GM23338 (cell line): ENCODE data around the gene PRKAR1B. TPM values are rescaled to one million over a fixed set of nuclear protein-coding genes. Genes with fewer than 3 reads are reported as not detected.

Source experiments
- ATAC-seq: fragments of 200-7000 bp; cut with Tn5 transposase; 3 replicates; pipeline ENCODE4 v1.9.1; 2020
- DNase-seq: peaks from one replicate; pipeline ENCODE4 v3.0.0-alpha.2; 2015; ENCODE audit warnings: low spot score
- H2AFZ ChIP-seq: fragments of 200-600 bp; sonication (generic); 2 replicates; pipeline ENCODE4 v1.8.0; 2016; ENCODE audit warnings: antibody characterized with exemption, mild to moderate bottlenecking, moderate library complexity
- H3F3A ChIP-seq: fragments of 200-600 bp; sonication (generic); replicated peaks from 2 replicates; pipeline ENCODE4 v1.8.0; 2017; ENCODE audit warnings: antibody characterized with exemption, mixed run types, low read depth
- H3K27ac ChIP-seq: fragments of 200-600 bp; sonication (generic); 2 replicates; pipeline ENCODE4 v1.6.1; 2016; ENCODE audit warnings: low read depth
- H3K27me3 ChIP-seq: fragments of 200-600 bp; sonication (generic); 2 replicates; pipeline ENCODE4 v1.8.0; 2016; ENCODE audit warnings: mild to moderate bottlenecking, mixed run types, moderate library complexity; ENCODE audit not compliant: insufficient read depth
- H3K36me3 ChIP-seq: fragments of 200-600 bp; sonication (generic); 2 replicates; pipeline ENCODE4 v1.8.0; 2016; ENCODE audit warnings: mild to moderate bottlenecking; ENCODE audit not compliant: insufficient read depth
- H3K4me1 ChIP-seq: fragments of 200-600 bp; sonication (generic); 2 replicates; pipeline ENCODE4 v1.8.0; 2016; ENCODE audit warnings: mild to moderate bottlenecking, moderate library complexity; ENCODE audit not compliant: insufficient read depth
- H3K4me2 ChIP-seq: fragments of 200-600 bp; sonication (generic); 2 replicates; pipeline ENCODE4 v1.7.1; 2017; ENCODE audit warnings: mixed run types
- H3K4me3 ChIP-seq: fragments of 200-600 bp; sonication (generic); 2 replicates; pipeline ENCODE4 v1.6.1; 2016; ENCODE audit warnings: mixed run types
- H3K79me2 ChIP-seq: fragments of 200-600 bp; sonication (generic); replicated peaks from 2 replicates; pipeline ENCODE4 v1.8.0; 2017; ENCODE audit warnings: mild to moderate bottlenecking; ENCODE audit not compliant: insufficient read depth
- H3K9me2 ChIP-seq: fragments of 200-600 bp; sonication (generic); 2 replicates; pipeline ENCODE4 v1.8.0; 2017; ENCODE audit not compliant: insufficient read depth
- H4K20me1 ChIP-seq: fragments of 200-600 bp; sonication (generic); replicated peaks from 2 replicates; pipeline ENCODE4 v1.8.0; 2017; ENCODE audit warnings: mild to moderate bottlenecking; ENCODE audit not compliant: insufficient read depth
- H3K27ac Mint-ChIP-seq: 2 replicates; pipeline ENCODE4 v1.8.0; 2020; ENCODE audit warnings: inconsistent platforms, mild to moderate bottlenecking, moderate library complexity, mixed read lengths
- H3K27me3 Mint-ChIP-seq: 3 replicates; pipeline ENCODE4 v1.8.0; 2022; ENCODE audit warnings: low read depth, mild to moderate bottlenecking, moderate library complexity, mixed read lengths, inconsistent platforms; ENCODE audit not compliant: insufficient read depth, poor library complexity
- H3K36me3 Mint-ChIP-seq: 3 replicates; pipeline ENCODE4 v1.8.0; 2021; ENCODE audit warnings: low read depth, mild to moderate bottlenecking, inconsistent platforms, moderate library complexity, mixed read lengths
- H3K4me1 Mint-ChIP-seq: 3 replicates; pipeline ENCODE4 v1.8.0; 2020; ENCODE audit warnings: mild to moderate bottlenecking, inconsistent platforms, mixed read lengths
- H3K4me3 Mint-ChIP-seq: 3 replicates; pipeline ENCODE4 v1.8.0; 2021; ENCODE audit warnings: moderate library complexity, mild to moderate bottlenecking, inconsistent platforms, mixed read lengths
- H3K9me3 Mint-ChIP-seq: 3 replicates; pipeline ENCODE4 v1.8.0; 2020; ENCODE audit warnings: moderate library complexity, mild to moderate bottlenecking, inconsistent platforms, mixed read lengths
- CREB1 ChIP-seq: fragments of 250-450 bp; sonication (Bioruptor Pico); IDR thresholded peaks from 2 replicates; pipeline ENCODE4 v1.5.0; 2020; ENCODE audit warnings: low read depth, mild to moderate bottlenecking, moderate library complexity
- EZH2 ChIP-seq: fragments of 200-600 bp; sonication (generic); IDR thresholded peaks from one replicate; pipeline ENCODE4 v1.8.0; 2017; ENCODE audit warnings: antibody characterized with exemption, mild to moderate bottlenecking, low read depth; ENCODE audit not compliant: unreplicated experiment
- EZH2phosphoT487 ChIP-seq: fragments of 200-600 bp; sonication (generic); IDR thresholded peaks from one replicate; pipeline ENCODE4 v1.8.1; 2018; ENCODE audit warnings: antibody characterized with exemption; ENCODE audit not compliant: unreplicated experiment
- NANOG ChIP-seq: IDR thresholded peaks from 2 replicates; pipeline ENCODE4 v1.6.1; 2016; ENCODE audit warnings: antibody characterized with exemption, borderline replicate concordance
- POLR2AphosphoS5 ChIP-seq: IDR thresholded peaks from 2 replicates; pipeline ENCODE4 v1.6.1; 2016; ENCODE audit warnings: antibody characterized with exemption, low read depth
- STAT1 ChIP-seq: IDR thresholded peaks from one replicate; pipeline ENCODE4 v1.6.1; 2016; ENCODE audit warnings: antibody characterized with exemption; ENCODE audit not compliant: unreplicated experiment
- ZNF114 ChIP-seq: fragments of 250-450 bp; sonication (Bioruptor Pico); IDR thresholded peaks from 2 replicates; pipeline ENCODE4 v1.5.0; 2020; ENCODE audit warnings: mild to moderate bottlenecking, moderate library complexity
- ZNF331 ChIP-seq: fragments of 250-450 bp; sonication (Bioruptor Pico); IDR thresholded peaks from 2 replicates; pipeline ENCODE4 v1.5.0; 2020; ENCODE audit warnings: low read depth, mild to moderate bottlenecking, moderate library complexity
- polyA plus RNA-seq: library from polyadenylated mRNA; unstranded; fragments of >200 nt; fragmentation: Nextera tagmentation; extraction: Ambion mirVana; gene quantifications from 2 replicates; pipeline ENCODE4 v1.2.1, GENCODE V29; 2016
- total RNA-seq: library from RNA; depleted of rRNA; stranded (reverse); fragments of >200 nt; shearing (Covaris generic); gene quantifications from 2 replicates; pipeline ENCODE4 v1.2.3, GENCODE V29; 2014
- TF ChIP-seq, protein P1 (sequence below): IDR thresholded peaks from 2 replicates; pipeline ENCODE4 v1.6.1; 2016; ENCODE audit warnings: antibody characterized with exemption
- TF ChIP-seq, protein P2 (sequence below), 2 experiments: fragments of 200-600 bp in 1 of 2; sonication (generic) in 1 of 2; conservative IDR thresholded peaks; 2 replicates each; pipeline versions ENCODE4 v1.5.1 to v1.6.1; 2016 to 2017; ENCODE audit warnings: antibody characterized with exemption in 2 of 2, low read depth in 2 of 2, mild to moderate bottlenecking in 2 of 2, moderate library complexity in 1 of 2
- TF ChIP-seq, protein P3 (sequence below): fragments of 250-450 bp; sonication (Bioruptor Pico); IDR thresholded peaks from 2 replicates; pipeline ENCODE4 v1.5.0; 2020; ENCODE audit warnings: mild to moderate bottlenecking, moderate library complexity

PRKAR1B gene
- total and polyA plus RNA-seq, 2 experiments from 2014 or later: 35.7 to 36.7 TPM

DNA sequence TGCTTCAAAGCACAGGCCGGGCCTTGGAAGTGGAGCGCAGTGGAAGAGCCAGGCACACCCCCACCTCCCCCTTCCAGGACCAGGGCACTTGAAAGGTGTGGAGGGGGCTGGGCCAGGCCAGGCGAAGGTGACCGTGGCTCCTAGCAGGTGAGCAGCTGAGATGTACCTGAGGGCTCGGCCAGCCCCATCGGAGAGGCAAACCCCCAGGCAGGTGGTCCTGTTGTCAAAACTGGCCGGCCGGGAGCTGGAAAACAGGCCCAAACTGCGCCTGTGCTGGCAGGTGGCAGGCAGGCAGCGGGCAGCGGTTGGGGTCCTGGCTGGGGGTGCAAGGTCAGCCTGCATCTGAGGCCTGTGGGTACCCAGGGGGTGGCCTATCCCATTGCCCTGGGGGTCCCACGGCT, 97.0 kb downstream of the PRKAR1B start (continued):
- TF ChIP-seq POLR2AphosphoS5: no peak
- no peak for TF ChIP-seq EZH2
- no peak for TF ChIP-seq EZH2phosphoT487
- TF ChIP-seq ZNF114 (CRISPR knock-in tag): no peak
- TF ChIP-seq, protein P1, sequence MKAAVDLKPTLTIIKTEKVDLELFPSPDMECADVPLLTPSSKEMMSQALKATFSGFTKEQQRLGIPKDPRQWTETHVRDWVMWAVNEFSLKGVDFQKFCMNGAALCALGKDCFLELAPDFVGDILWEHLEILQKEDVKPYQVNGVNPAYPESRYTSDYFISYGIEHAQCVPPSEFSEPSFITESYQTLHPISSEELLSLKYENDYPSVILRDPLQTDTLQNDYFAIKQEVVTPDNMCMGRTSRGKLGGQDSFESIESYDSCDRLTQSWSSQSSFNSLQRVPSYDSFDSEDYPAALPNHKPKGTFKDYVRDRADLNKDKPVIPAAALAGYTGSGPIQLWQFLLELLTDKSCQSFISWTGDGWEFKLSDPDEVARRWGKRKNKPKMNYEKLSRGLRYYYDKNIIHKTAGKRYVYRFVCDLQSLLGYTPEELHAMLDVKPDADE: no peak
- TF ChIP-seq, protein P2, sequence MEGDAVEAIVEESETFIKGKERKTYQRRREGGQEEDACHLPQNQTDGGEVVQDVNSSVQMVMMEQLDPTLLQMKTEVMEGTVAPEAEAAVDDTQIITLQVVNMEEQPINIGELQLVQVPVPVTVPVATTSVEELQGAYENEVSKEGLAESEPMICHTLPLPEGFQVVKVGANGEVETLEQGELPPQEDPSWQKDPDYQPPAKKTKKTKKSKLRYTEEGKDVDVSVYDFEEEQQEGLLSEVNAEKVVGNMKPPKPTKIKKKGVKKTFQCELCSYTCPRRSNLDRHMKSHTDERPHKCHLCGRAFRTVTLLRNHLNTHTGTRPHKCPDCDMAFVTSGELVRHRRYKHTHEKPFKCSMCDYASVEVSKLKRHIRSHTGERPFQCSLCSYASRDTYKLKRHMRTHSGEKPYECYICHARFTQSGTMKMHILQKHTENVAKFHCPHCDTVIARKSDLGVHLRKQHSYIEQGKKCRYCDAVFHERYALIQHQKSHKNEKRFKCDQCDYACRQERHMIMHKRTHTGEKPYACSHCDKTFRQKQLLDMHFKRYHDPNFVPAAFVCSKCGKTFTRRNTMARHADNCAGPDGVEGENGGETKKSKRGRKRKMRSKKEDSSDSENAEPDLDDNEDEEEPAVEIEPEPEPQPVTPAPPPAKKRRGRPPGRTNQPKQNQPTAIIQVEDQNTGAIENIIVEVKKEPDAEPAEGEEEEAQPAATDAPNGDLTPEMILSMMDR (conservative IDR thresholded peaks at IDR 0.05; ENCODE audit: low read depth in 2 of 2): no peak
- no peak for TF ChIP-seq STAT1

- H3K79me2 ChIP-seq: peaks cover 37% of the 10 kb centered on the region
- no peak overlapping the region for H3K4me3 ChIP-seq
- no peaks in the 10 kb centered on the region for H3K9me2 ChIP-seq
- ATAC-seq (no peak), DNase-seq (no peak)
- H2AFZ ChIP-seq: no peak overlapping the region
- no peak overlapping the region for H3K27ac ChIP-seq
- H3K4me2 ChIP-seq: no peak overlapping the region
- H3K27ac Mint-ChIP-seq: no peak overlapping the region
- no peaks in the 10 kb centered on the region for H4K20me1 ChIP-seq
- peaks cover 7% of the 10 kb centered on the region; the same call in 1 of the 2 replicates for H3K36me3 ChIP-seq
- peaks cover 26% of the 10 kb centered on the region for H3K9me3 Mint-ChIP-seq
- no peak overlapping the region for H3K4me3 Mint-ChIP-seq
- H3F3A ChIP-seq: no peaks in the 10 kb centered on the region
- H3K4me1 ChIP-seq: no peaks in the 10 kb centered on the region
- H3K4me1 Mint-ChIP-seq: no peaks in the 10 kb centered on the region
- no peaks in the 10 kb centered on the region for H3K27me3 ChIP-seq
- H3K27me3 Mint-ChIP-seq: peaks cover 6% of the 10 kb centered on the region
- H3K36me3 Mint-ChIP-seq: peaks cover 35% of the 10 kb centered on the region
- no peak for TF ChIP-seq EZH2
- no peak for TF ChIP-seq ZNF331
- TF ChIP-seq EZH2phosphoT487: no peak
- no peak for TF ChIP-seq ZNF114 (CRISPR knock-in tag)
- TF ChIP-seq, protein P3, sequence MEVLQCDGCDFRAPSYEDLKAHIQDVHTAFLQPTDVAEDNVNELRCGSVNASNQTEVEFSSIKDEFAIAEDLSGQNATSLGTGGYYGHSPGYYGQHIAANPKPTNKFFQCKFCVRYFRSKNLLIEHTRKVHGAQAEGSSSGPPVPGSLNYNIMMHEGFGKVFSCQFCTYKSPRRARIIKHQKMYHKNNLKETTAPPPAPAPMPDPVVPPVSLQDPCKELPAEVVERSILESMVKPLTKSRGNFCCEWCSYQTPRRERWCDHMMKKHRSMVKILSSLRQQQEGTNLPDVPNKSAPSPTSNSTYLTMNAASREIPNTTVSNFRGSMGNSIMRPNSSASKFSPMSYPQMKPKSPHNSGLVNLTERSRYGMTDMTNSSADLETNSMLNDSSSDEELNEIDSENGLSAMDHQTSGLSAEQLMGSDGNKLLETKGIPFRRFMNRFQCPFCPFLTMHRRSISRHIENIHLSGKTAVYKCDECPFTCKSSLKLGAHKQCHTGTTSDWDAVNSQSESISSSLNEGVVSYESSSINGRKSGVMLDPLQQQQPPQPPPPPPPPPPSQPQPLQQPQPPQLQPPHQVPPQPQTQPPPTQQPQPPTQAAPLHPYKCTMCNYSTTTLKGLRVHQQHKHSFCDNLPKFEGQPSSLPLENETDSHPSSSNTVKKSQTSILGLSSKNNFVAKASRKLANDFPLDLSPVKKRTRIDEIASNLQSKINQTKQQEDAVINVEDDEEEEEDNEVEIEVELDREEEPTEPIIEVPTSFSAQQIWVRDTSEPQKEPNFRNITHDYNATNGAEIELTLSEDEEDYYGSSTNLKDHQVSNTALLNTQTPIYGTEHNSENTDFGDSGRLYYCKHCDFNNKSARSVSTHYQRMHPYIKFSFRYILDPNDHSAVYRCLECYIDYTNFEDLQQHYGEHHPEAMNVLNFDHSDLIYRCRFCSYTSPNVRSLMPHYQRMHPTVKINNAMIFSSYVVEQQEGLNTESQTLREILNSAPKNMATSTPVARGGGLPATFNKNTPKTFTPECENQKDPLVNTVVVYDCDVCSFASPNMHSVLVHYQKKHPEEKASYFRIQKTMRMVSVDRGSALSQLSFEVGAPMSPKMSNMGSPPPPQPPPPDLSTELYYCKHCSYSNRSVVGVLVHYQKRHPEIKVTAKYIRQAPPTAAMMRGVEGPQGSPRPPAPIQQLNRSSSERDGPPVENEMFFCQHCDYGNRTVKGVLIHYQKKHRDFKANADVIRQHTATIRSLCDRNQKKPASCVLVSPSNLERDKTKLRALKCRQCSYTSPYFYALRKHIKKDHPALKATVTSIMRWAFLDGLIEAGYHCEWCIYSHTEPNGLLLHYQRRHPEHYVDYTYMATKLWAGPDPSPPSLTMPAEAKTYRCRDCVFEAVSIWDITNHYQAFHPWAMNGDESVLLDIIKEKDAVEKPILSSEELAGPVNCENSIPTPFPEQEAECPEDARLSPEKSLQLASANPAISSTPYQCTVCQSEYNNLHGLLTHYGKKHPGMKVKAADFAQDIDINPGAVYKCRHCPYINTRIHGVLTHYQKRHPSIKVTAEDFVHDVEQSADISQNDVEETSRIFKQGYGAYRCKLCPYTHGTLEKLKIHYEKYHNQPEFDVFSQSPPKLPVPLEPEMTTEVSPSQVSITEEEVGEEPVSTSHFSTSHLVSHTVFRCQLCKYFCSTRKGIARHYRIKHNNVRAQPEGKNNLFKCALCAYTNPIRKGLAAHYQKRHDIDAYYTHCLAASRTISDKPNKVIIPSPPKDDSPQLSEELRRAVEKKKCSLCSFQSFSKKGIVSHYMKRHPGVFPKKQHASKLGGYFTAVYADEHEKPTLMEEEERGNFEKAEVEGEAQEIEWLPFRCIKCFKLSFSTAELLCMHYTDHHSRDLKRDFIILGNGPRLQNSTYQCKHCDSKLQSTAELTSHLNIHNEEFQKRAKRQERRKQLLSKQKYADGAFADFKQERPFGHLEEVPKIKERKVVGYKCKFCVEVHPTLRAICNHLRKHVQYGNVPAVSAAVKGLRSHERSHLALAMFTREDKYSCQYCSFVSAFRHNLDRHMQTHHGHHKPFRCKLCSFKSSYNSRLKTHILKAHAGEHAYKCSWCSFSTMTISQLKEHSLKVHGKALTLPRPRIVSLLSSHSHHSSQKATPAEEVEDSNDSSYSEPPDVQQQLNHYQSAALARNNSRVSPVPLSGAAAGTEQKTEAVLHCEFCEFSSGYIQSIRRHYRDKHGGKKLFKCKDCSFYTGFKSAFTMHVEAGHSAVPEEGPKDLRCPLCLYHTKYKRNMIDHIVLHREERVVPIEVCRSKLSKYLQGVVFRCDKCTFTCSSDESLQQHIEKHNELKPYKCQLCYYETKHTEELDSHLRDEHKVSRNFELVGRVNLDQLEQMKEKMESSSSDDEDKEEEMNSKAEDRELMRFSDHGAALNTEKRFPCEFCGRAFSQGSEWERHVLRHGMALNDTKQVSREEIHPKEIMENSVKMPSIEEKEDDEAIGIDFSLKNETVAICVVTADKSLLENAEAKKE (CRISPR knock-in tag): no peak
- no peak for TF ChIP-seq CREB1 (CRISPR knock-in tag)
- TF ChIP-seq NANOG: no peak
- TF ChIP-seq, protein P2 (conservative IDR thresholded peaks at IDR 0.05; ENCODE audit: low read depth in 2 of 2): no peak
- TF ChIP-seq, protein P1: no peak
- no peak for TF ChIP-seq STAT1
Observed at GRCh38 chr7:628826-629225, 98.3 kb downstream of the PRKAR1B start.
